Osteocyte (in vitro differentiated cells): ENCODE measurements around the gene SCN11A. TPM values are rescaled to one million over a fixed set of nuclear protein-coding genes. Genes with fewer than 3 reads are reported as not detected.

Experiments used
- DNase-seq: peaks from one replicate; pipeline ENCODE4 v3.0.0; 2021; ENCODE audit warnings: mixed read lengths; ENCODE audit not compliant: unreplicated experiment; ENCODE audit errors: extremely low spot score
- H3K27ac Mint-ChIP-seq: one replicate; pipeline ENCODE4 v1.8.0; 2021; ENCODE audit warnings: mild to moderate bottlenecking, mixed read lengths; ENCODE audit not compliant: unreplicated experiment
- H3K27me3 Mint-ChIP-seq: one replicate; pipeline ENCODE4 v1.8.0; 2021; ENCODE audit warnings: mixed read lengths; ENCODE audit not compliant: unreplicated experiment
- H3K36me3 Mint-ChIP-seq: one replicate; pipeline ENCODE4 v1.8.0; 2021; ENCODE audit warnings: mixed read lengths; ENCODE audit not compliant: unreplicated experiment
- H3K4me1 Mint-ChIP-seq: one replicate; pipeline ENCODE4 v1.8.0; 2021; ENCODE audit warnings: mixed read lengths; ENCODE audit not compliant: unreplicated experiment
- H3K4me3 Mint-ChIP-seq: one replicate; pipeline ENCODE4 v1.8.0; 2021; ENCODE audit warnings: mild to moderate bottlenecking, moderate library complexity, mixed read lengths; ENCODE audit not compliant: unreplicated experiment
- H3K9me3 Mint-ChIP-seq: one replicate; pipeline ENCODE4 v1.8.0; 2021; ENCODE audit warnings: mixed read lengths; ENCODE audit not compliant: unreplicated experiment
- total RNA-seq: library from RNA; stranded (reverse); gene quantifications from 2 replicates; pipeline ENCODE4 v1.2.1, GENCODE V29; 2021
- TF ChIP-seq, protein P1 (sequence below): fragments of 200-600 bp; sonication (generic); IDR thresholded peaks from 2 replicates; pipeline ENCODE4 v1.5.0; 2021; ENCODE audit warnings: antibody characterized with exemption, mild to moderate bottlenecking, moderate library complexity

SCN11A gene
- total RNA-seq, 1 donor from 2014 or later = 0.08 TPM

DNA sequence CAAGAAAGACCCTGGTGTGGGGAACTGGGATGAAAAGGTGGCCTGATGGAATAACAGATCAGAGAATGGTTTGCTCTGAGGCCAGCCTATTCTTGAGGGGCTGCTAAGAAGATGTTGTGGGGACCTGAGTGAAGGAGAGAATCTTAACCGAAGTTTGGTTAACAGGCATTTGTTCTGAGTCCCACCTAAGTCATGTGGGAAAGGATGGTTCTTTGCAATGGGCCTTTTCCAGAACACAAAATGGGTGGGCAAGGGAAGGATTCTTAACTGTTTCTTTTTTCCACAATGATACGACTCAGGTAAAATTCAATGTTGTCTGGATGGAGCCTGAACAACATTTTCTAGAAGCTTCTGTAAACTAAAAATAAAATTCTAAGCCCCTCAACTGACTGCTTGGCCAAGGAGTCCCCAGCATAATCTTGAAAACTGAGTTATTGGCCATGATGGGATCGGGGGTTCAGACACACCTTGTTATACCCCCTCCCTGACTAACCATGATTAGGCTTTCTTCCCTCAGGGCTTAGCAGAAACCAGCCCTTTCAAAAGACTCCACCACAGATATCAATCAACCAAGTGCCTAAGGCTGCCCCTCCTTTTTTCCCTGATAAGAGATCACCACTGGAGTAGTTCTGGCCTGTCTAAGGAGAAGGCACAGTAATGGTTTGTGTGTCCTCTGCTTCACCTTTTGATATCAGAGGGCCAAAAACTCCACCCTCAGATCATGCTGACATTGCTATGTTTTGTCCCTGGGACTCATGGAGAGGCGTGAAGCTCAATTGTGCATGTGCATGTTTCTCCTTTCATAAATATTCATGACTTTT, 30.1 kb downstream of the SCN11A start:
- Mint-ChIP-seq H3K9me3 (no peaks in the 10 kb centered on the region), H3K36me3 (no peaks in the 10 kb centered on the region), H3K4me3 (no peak overlapping the region), H3K4me1 (no peaks in the 10 kb centered on the region), H3K27me3 (peaks cover 44% of the 10 kb centered on the region), H3K27ac (no peak overlapping the region)
- TF ChIP-seq, protein P1, sequence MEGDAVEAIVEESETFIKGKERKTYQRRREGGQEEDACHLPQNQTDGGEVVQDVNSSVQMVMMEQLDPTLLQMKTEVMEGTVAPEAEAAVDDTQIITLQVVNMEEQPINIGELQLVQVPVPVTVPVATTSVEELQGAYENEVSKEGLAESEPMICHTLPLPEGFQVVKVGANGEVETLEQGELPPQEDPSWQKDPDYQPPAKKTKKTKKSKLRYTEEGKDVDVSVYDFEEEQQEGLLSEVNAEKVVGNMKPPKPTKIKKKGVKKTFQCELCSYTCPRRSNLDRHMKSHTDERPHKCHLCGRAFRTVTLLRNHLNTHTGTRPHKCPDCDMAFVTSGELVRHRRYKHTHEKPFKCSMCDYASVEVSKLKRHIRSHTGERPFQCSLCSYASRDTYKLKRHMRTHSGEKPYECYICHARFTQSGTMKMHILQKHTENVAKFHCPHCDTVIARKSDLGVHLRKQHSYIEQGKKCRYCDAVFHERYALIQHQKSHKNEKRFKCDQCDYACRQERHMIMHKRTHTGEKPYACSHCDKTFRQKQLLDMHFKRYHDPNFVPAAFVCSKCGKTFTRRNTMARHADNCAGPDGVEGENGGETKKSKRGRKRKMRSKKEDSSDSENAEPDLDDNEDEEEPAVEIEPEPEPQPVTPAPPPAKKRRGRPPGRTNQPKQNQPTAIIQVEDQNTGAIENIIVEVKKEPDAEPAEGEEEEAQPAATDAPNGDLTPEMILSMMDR = no peak
- DNase-seq = no peak

DNA sequence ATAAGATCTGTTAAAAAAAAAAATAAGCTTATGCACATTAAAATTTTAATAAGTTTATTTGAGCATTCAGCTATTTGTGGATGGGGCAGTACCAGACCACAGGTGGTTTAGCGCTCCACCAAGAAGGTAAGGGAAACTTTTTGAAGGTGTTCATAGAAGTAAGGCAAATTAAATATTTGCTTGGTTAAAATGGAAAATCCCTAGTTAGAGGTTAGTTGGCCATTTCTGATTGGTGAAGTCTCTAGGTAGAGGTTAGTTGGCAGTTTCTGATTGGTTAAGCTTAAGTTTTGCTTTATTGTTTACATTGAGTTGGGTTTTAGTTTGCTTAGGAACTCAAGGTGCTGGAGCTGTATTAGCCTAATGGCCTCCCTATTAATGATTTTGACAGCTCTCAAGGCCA, 30.7 kb downstream of the SCN11A start:
- no peak for DNase-seq
- no peaks in the 10 kb centered on the region for H3K4me1 Mint-ChIP-seq
- H3K9me3 Mint-ChIP-seq = no peaks in the 10 kb centered on the region
- no peak overlapping the region for H3K27ac Mint-ChIP-seq
- peaks cover 40% of the 10 kb centered on the region for H3K27me3 Mint-ChIP-seq
- no peaks in the 10 kb centered on the region for H3K36me3 Mint-ChIP-seq
- TF ChIP-seq, protein P1 = no peak
- H3K4me3 Mint-ChIP-seq = no peak overlapping the region

DNA sequence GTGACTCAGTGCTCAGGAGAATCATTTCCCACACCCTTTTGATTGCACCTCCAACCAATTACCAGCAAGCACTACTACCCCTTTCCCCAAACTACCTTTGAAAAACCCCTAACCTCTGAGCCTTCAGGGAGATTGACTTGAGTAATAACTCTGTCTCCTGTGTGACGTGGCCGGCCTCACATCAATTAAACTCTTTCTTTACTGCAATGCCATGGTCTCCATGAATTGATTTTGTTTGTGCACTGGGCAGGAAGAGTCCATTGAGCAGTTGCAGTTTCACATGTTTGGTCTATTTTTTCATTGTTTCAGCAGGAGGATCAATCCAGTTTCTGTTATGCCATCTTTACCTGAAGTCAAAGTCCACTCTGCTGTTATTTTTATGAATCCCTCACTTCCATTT, 32.4 kb downstream of the SCN11A start:
- Mint-ChIP-seq H3K4me3 (no peak overlapping the region), H3K27me3 (peaks cover 41% of the 10 kb centered on the region)
- no peak for DNase-seq

DNA sequence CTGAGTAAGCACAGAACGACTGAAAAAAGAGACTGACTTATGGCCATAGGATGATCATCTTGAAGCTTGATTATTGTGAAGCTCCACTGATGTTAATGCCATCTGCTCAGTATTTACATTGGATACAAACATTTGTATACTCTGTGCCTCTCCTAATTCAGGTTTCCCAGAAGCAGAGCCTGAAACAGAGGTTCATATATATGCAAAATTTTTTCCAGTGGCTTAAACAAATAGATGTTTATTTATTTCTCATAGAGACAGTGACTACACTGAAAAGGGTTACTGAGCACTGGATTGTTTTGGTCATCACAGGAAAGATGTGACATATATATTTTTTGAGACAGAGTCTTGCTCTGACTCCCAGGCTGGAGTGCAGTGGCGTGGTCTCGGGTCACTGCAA, 36.3 kb downstream of the SCN11A start:
- H3K27ac Mint-ChIP-seq = no peak overlapping the region
- peaks cover 44% of the 10 kb centered on the region for H3K27me3 Mint-ChIP-seq
- H3K9me3 Mint-ChIP-seq = no peaks in the 10 kb centered on the region
- TF ChIP-seq, protein P1 = no peak
- no peaks in the 10 kb centered on the region for H3K4me1 Mint-ChIP-seq
- no peaks in the 10 kb centered on the region for H3K36me3 Mint-ChIP-seq
- no peak overlapping the region for H3K4me3 Mint-ChIP-seq
- no peak for DNase-seq

More for the DNA sequence above, 32.4 kb downstream of the SCN11A start:
- H3K4me1 Mint-ChIP-seq = no peaks in the 10 kb centered on the region
- TF ChIP-seq, protein P1 = no peak
- no peaks in the 10 kb centered on the region for H3K36me3 Mint-ChIP-seq
- H3K9me3 Mint-ChIP-seq = no peaks in the 10 kb centered on the region
- H3K27ac Mint-ChIP-seq = no peak overlapping the region

DNA sequence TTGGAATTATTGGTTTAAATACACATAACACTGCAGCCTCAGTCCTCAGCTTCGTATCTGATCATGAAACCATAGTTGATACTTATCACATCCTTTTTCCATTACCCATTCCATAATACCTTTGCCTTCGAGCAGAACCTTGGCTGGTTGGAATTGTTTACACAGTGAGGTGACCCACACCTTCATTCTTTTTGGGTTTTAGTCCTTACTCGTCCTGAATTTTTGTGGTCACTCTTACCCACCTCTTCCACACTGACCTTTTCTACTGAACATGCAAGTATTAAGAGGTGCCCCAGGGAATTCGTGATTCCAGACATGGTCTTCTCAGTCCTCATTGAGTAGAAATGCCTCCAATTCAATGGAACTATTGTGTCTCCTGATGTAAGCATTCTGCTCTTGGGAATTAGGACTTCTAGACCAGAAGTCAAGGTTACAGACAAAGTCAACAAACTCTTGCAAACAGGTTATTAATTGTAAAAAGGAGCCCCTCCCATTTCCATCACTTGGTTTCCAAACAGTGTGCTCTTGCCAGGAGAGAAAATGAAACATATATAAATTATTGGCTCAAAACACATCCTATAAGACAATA, 37.7 kb downstream of the SCN11A start:
- Mint-ChIP-seq H3K27me3 (peaks cover 32% of the 10 kb centered on the region), H3K4me1 (no peaks in the 10 kb centered on the region), H3K36me3 (no peaks in the 10 kb centered on the region), H3K27ac (no peak overlapping the region), H3K9me3 (no peaks in the 10 kb centered on the region), H3K4me3 (no peak overlapping the region)
- TF ChIP-seq, protein P1 = no peak
- no peak for DNase-seq
